H1 (cell line): ENCODE results near the gene ARID1B. TPM values are rescaled to one million over a fixed set of nuclear protein-coding genes. Genes with fewer than 3 reads are reported as not detected.

Experiments used
- CTCF ChIA-PET: fragments of 300-600 bp; sonication (Branson Sonifier 250); formaldehyde crosslinking; loops from one replicate; lab custom pipeline; 2021; ENCODE audit not compliant: partially characterized antibody; lab: Charles Lee
- POLR2A ChIA-PET: fragments of 300-600 bp; sonication (Branson Sonifier 250); formaldehyde crosslinking; loops from one replicate; lab custom pipeline; 2021; ENCODE audit warnings: inconsistent platforms; ENCODE audit not compliant: partially characterized antibody; lab: Charles Lee
- DNase-seq, 2 experiments: peaks; one replicate each; pipeline versions ENCODE4 v3.0.0 to v3.0.0-alpha.2; 2010 to 2022; ENCODE audit warnings: low spot score in 2 of 2, low read depth in 1 of 2, mixed read lengths in 1 of 2
- FAIRE-seq: peaks from 2 replicates; lab custom pipeline; 2011; peaks lifted over from hg19 to GRCh38; lab: Jason Lieb, UNC
- H2AFZ ChIP-seq: 2 replicates; pipeline ENCODE4 v1.8.1; 2012; ENCODE audit warnings: low read length, inconsistent platforms
- H2AK5ac ChIP-seq: 2 replicates; pipeline ENCODE4 v1.6.1; 2013; ENCODE audit warnings: low read depth, low read length
- H2BK120ac ChIP-seq: replicated peaks from 2 replicates; pipeline ENCODE3; 2013; ENCODE audit warnings: low read depth, low read length, inconsistent platforms
- H2BK12ac ChIP-seq: 2 replicates; pipeline ENCODE4 v1.6.1; 2013; ENCODE audit warnings: low read depth, low read length
- H2BK15ac ChIP-seq: 2 replicates; pipeline ENCODE4 v1.6.1; 2013; ENCODE audit warnings: low read length
- H2BK20ac ChIP-seq: 2 replicates; pipeline ENCODE4 v1.6.1; 2013; ENCODE audit warnings: low read length
- H2BK5ac ChIP-seq: 2 replicates; pipeline ENCODE4 v1.6.1; 2013; ENCODE audit warnings: low read depth, low read length
- H3K14ac ChIP-seq: 2 replicates; pipeline ENCODE4 v1.6.1; 2013; ENCODE audit warnings: inconsistent platforms; ENCODE audit not compliant: insufficient read length
- H3K18ac ChIP-seq: 2 replicates; pipeline ENCODE4 v1.6.1; 2013; ENCODE audit warnings: low read length; ENCODE audit errors: extremely low read depth
- H3K23ac ChIP-seq: 2 replicates; pipeline ENCODE4 v1.6.1; 2013; ENCODE audit warnings: inconsistent platforms; ENCODE audit not compliant: insufficient read length
- H3K23me2 ChIP-seq: 2 replicates; pipeline ENCODE4 v1.6.1; 2013; ENCODE audit warnings: low read depth, low read length
- H3K27ac ChIP-seq: 2 replicates; pipeline ENCODE4 v1.6.1; 2011; ENCODE audit warnings: low read depth, low read length, inconsistent platforms
- H3K27me3 ChIP-seq, 4 experiments: replicated peaks in 1 of 4; 1 replicate in 1 of 4; 2 replicates in 3 of 4; pipeline versions ENCODE4 v1.6.1 to v1.8.1; 2011 to 2013; ENCODE audit warnings: low read length in 3 of 4, mild to moderate bottlenecking in 3 of 4, inconsistent platforms in 2 of 4, mixed read lengths in 2 of 4, moderate library complexity in 1 of 4; ENCODE audit not compliant: control insufficient read depth in 3 of 4, insufficient read depth in 3 of 4; ENCODE audit errors: extremely low read depth in 1 of 4
- H3K36me3 ChIP-seq, 4 experiments: 2 replicates each; pipeline versions ENCODE4 v1.6.1 to v1.8.1; 2011 to 2013; ENCODE audit warnings: mild to moderate bottlenecking in 4 of 4, low read length in 3 of 4, moderate library complexity in 2 of 4, control low read depth in 1 of 4, inconsistent platforms in 1 of 4; ENCODE audit not compliant: insufficient read depth in 4 of 4, control insufficient read depth in 2 of 4
- H3K4ac ChIP-seq: replicated peaks from 2 replicates; pipeline ENCODE3; 2013; ENCODE audit warnings: low read length, low read depth, mixed read lengths, inconsistent platforms; ENCODE audit not compliant: insufficient read length
- H3K4me1 ChIP-seq, 4 experiments: replicated peaks in 1 of 4; 1 replicate in 1 of 4; 2 replicates in 3 of 4; pipeline versions ENCODE4 v1.6.1 to v1.8.1; 2011 to 2013; ENCODE audit warnings: low read length in 3 of 4, inconsistent platforms in 2 of 4, mixed read lengths in 1 of 4; ENCODE audit not compliant: insufficient read depth in 4 of 4, control insufficient read depth in 3 of 4
- H3K4me2 ChIP-seq, 2 experiments: 2 replicates each; pipeline versions ENCODE4 v1.6.1 to v1.8.1; 2011 to 2013; ENCODE audit warnings: low read depth in 2 of 2, low read length in 2 of 2, control low read depth in 1 of 2, inconsistent platforms in 1 of 2, mild to moderate bottlenecking in 1 of 2; ENCODE audit not compliant: insufficient read depth in 1 of 2
- H3K4me3 ChIP-seq, 4 experiments: fragments of 200-600, 300-600 bp in 1 of 4; sonication (generic), shearing (Covaris generic), sonication (Bioruptor Twin) in 1 of 4; 2 replicates each; pipeline versions ENCODE4 v1.5.1 to v1.8.1; 2011 to 2016; ENCODE audit warnings: low read length in 4 of 4, low read depth in 3 of 4, control low read depth in 2 of 4, inconsistent platforms in 2 of 4, mild to moderate bottlenecking in 2 of 4, mixed read lengths in 1 of 4, moderate library complexity in 1 of 4; ENCODE audit not compliant: insufficient read depth in 2 of 4; ENCODE audit errors: extremely low read depth in 1 of 4
- H3K56ac ChIP-seq: replicated peaks from 2 replicates; pipeline ENCODE3; 2013; ENCODE audit warnings: low read depth, mild to moderate bottlenecking, mixed read lengths, low read length, inconsistent platforms; ENCODE audit not compliant: insufficient read length
- H3K79me1 ChIP-seq: 2 replicates; pipeline ENCODE4 v1.6.1; 2013; ENCODE audit warnings: low read depth, low read length, control low read depth
- H3K79me2 ChIP-seq, 2 experiments: 2 replicates each; pipeline versions ENCODE4 v1.6.1 to v1.8.1; 2012 to 2013; ENCODE audit warnings: low read length in 2 of 2, mild to moderate bottlenecking in 2 of 2, inconsistent platforms in 1 of 2; ENCODE audit not compliant: insufficient read depth in 2 of 2, control insufficient read depth in 1 of 2
- H3K9ac ChIP-seq, 4 experiments: replicated peaks in 1 of 4; 1 replicate in 1 of 4; 2 replicates in 3 of 4; pipeline versions ENCODE4 v1.6.1 to v1.8.1; 2011 to 2013; ENCODE audit warnings: low read depth in 3 of 4, low read length in 3 of 4, control low read depth in 2 of 4, mild to moderate bottlenecking in 2 of 4, moderate library complexity in 2 of 4, inconsistent platforms in 1 of 4; ENCODE audit errors: extremely low read depth in 1 of 4
- H3K9me3 ChIP-seq, 2 experiments: 2 replicates each; pipeline versions ENCODE4 v1.6.1 to v1.8.1; 2012 to 2013; ENCODE audit warnings: mild to moderate bottlenecking in 2 of 2, moderate library complexity in 2 of 2, control low read depth in 1 of 2, inconsistent platforms in 1 of 2, low read depth in 1 of 2, low read length in 1 of 2, mixed read lengths in 1 of 2; ENCODE audit not compliant: insufficient read depth in 2 of 2
- H4K20me1 ChIP-seq, 2 experiments: replicated peaks in 1 of 2; 2 replicates each; pipeline versions ENCODE3 to v1.8.1; 2011 to 2013; ENCODE audit warnings: inconsistent platforms in 2 of 2, low read length in 2 of 2, mild to moderate bottlenecking in 1 of 2; ENCODE audit not compliant: insufficient read depth in 2 of 2, control insufficient read depth in 1 of 2
- H4K5ac ChIP-seq: 2 replicates; pipeline ENCODE4 v1.6.1; 2013; ENCODE audit warnings: low read length, low read depth, mixed read lengths, inconsistent platforms; ENCODE audit not compliant: insufficient read length
- H4K8ac ChIP-seq: 2 replicates; pipeline ENCODE4 v1.8.0; 2013; ENCODE audit warnings: mild to moderate bottlenecking, moderate library complexity, low read length, inconsistent platforms; ENCODE audit not compliant: insufficient read depth; ENCODE audit errors: extremely low read depth
- H4K91ac ChIP-seq: replicated peaks from 2 replicates; pipeline ENCODE3; 2013; ENCODE audit warnings: low read length, mixed read lengths, inconsistent platforms; ENCODE audit not compliant: insufficient read length
- BCL11A ChIP-seq, 2 experiments: IDR thresholded peaks; one replicate each; pipeline ENCODE4 v1.6.1; 2011; ENCODE audit warnings: low read depth in 2 of 2, low read length in 2 of 2, mild to moderate bottlenecking in 2 of 2
- WGBS, 2 experiments: shearing (Covaris generic) in 1 of 2; methylation state at CpG; one replicate each; pipeline versions ENCODE4 v1.1.6 to v1.1.7; 2013 to 2015; ENCODE audit warnings: low lambda C conversion rate in 2 of 2, mixed read lengths in 2 of 2, inconsistent platforms in 1 of 2, low coverage in 1 of 2, missing lambda C conversion rate in 1 of 2; ENCODE audit not compliant: insufficient replicate concordance in 2 of 2, insufficient coverage in 1 of 2, insufficient read length in 1 of 2; ENCODE audit errors: extremely low coverage in 1 of 2, missing lambda C conversion rate in 1 of 2; 5-methylcytosine and 5-hydroxymethylcytosine counted together
- polyA plus RNA-seq, 7 experiments: library from polyadenylated mRNA; depleted of rRNA in 3 of 7; stranded (reverse) in 5 of 7; unstranded in 2 of 7; fragments of >200 nt in 5 of 7; fragments of 200-250 nt in 2 of 7; gene quantifications; 1 replicate in 5 of 7; 2 replicates in 1 of 7; 4 replicates in 1 of 7; pipeline versions ENCODE4 v1.2.1 to v1.2.3, GENCODE V29; 2011 to 2013; ENCODE audit warnings: missing spikeins in 2 of 7, mixed read lengths in 2 of 7
- total RNA-seq: library from RNA; stranded (reverse); fragmentation: NEBNext Ultra II Directional; extraction: Animal tissue kit (Norgen Biotek cat#: 25700); gene quantifications from 2 replicates; pipeline ENCODE4 v1.2.1, GENCODE V29; 2021
- TF ChIP-seq, protein P1 (sequence below): IDR thresholded peaks from 2 replicates; pipeline ENCODE4 v1.6.1; 2012; ENCODE audit warnings: inconsistent platforms

Gene ARID1B
- total and polyA plus RNA-seq, 2 of the 8 experiments (the other 6 are each of a cell fraction or from before 2014, with no cell fraction given): 24.3 to 70.3 TPM

DNA sequence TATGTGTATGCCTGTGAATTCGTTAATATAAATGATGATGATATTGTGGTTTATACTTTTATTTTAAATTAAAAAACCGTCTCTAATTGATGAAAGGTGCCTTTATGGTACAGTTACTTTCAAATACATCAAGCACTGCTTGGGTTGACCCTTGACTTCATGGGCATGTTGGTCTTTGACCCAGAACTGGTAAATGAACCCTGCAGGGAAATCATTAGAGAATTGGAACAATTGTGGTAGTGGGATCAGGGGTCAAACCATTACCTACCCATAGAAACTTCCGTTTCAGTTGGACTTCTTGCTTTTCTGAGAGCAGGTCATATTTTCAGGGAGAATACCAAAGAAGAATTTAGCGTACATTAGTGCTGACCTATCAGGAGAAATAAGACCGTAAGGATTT, 288.2 kb downstream of the ARID1B start:
- WGBS, 2 experiments: 90% methylated on average over 5 of the region's 5 CpGs; no CpG with 5 or more reads in 1 of the 2 experiments
- H2AK5ac ChIP-seq: no peak overlapping the region
- H3K4me2 ChIP-seq: no peak overlapping the region
- H3K27ac ChIP-seq: no peak overlapping the region
- H3K4me1 ChIP-seq: peaks cover 2 to 16% (median 12%) of the 10 kb centered on the region in 4 experiments
- no peak overlapping the region for H3K14ac ChIP-seq
- H4K8ac ChIP-seq: no peak overlapping the region
- H3K27me3 ChIP-seq: no peaks in the 10 kb centered on the region
- H3K4ac ChIP-seq: no peak overlapping the region
- H2BK15ac ChIP-seq: no peak overlapping the region
- TF ChIP-seq, protein P1, sequence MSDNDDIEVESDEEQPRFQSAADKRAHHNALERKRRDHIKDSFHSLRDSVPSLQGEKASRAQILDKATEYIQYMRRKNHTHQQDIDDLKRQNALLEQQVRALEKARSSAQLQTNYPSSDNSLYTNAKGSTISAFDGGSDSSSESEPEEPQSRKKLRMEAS: no peak
- no peak for TF ChIP-seq BCL11A (IDR thresholded peaks at IDR 0.05; ENCODE audit: low read depth in 2 of 2, low read length in 2 of 2)
- H3K18ac ChIP-seq: no peak overlapping the region
- H3K23me2 ChIP-seq: no peaks in the 10 kb centered on the region
- H4K5ac ChIP-seq: no peak overlapping the region
- peaks cover 0 to 3% of the 10 kb centered on the region in 2 experiments for H4K20me1 ChIP-seq
- H3K56ac ChIP-seq: no peak overlapping the region
- H2BK12ac ChIP-seq: no peak overlapping the region
- DNase-seq (no peak), FAIRE-seq (no peak)
- no peak overlapping the region for H2BK20ac ChIP-seq
- no peaks in the 10 kb centered on the region; the same call in 1 of the 2 replicates for H3K79me1 ChIP-seq
- H2BK5ac ChIP-seq: no peak overlapping the region
- H2BK120ac ChIP-seq: no peak overlapping the region
- no peaks in the 10 kb centered on the region for H3K9me3 ChIP-seq
- no peak overlapping the region for H3K4me3 ChIP-seq
- H4K91ac ChIP-seq: no peak overlapping the region
- ChIA-PET CTCF (no interaction called here), POLR2A (no interaction called here)
- H3K79me2 ChIP-seq: peaks cover 0 to 76% of the 10 kb centered on the region in 2 experiments; a peak in 2 of 4 replicates
- no peak overlapping the region for H3K9ac ChIP-seq
- H3K36me3 ChIP-seq: no peaks in the 10 kb centered on the region
- H2AFZ ChIP-seq: no peak overlapping the region
- no peak overlapping the region for H3K23ac ChIP-seq
